ENCODE measurements around the gene CD37. TPM values are rescaled to one million over a fixed set of nuclear protein-coding genes. Genes with fewer than 3 reads are reported as not detected.
"Not testable (repeated sequence)": the region's sequence is repeated elsewhere in the genome, so short reads cannot be mapped to it uniquely, and the experiment has no call there.

The CD37 gene
- 22.1 TPM for total RNA-seq

GRCh38 chr19:49335071-49335783 lies at the start of gene CD37:
TSS of gene CD37 (plus strand) at chr19:49335406. CDS start at chr19:49335541, 135 bp downstream.
- intact Hi-C loops (cut with DNase I): no loop called here
- Histone ChIP-seq H3K27me3 (no peaks in the 10 kb centered on the region), H3K4me3 (peak within 1 kb of the TSS in 1 of 2 donors; percentile 34), H3K36me3 (no peaks in the 10 kb centered on the region), H3K27ac (peak within 1 kb of the TSS; percentile 31), H3K4me1 (peaks cover 26% of the 10 kb centered on the region), H3K9me3 (no peaks in the 10 kb centered on the region)
- TF ChIP-seq POLR2AphosphoS5 (IDR thresholded peaks at IDR 0.05; ENCODE audit: insufficient read depth in 1 of 2, low read depth in 1 of 2): no peak
- no peak for TF ChIP-seq CTCF (IDR thresholded peaks at IDR 0.05)
- no peak for TF ChIP-seq POLR2A (IDR thresholded peaks at IDR 0.05)
- DNase-seq (ENCODE audit: extremely low spot score in 2 of 2): peak in 1 of 2 donors; percentile 81

GRCh38 chr19:49287141-49287770 lies 48.0 kb upstream of the CD37 start:
- no peaks in the 10 kb centered on the region for H3K27me3 ChIP-seq
- H3K9me3 ChIP-seq: no peaks in the 10 kb centered on the region
- DNase-seq (ENCODE audit: extremely low spot score in 2 of 2): no peak
- no peak for TF ChIP-seq CTCF (IDR thresholded peaks at IDR 0.05)
- no peak for TF ChIP-seq POLR2AphosphoS5 (IDR thresholded peaks at IDR 0.05; ENCODE audit: insufficient read depth in 1 of 2, low read depth in 1 of 2)
- no peak for TF ChIP-seq POLR2A (IDR thresholded peaks at IDR 0.05)
- H3K4me1 ChIP-seq: no peaks in the 10 kb centered on the region
- H3K4me3 ChIP-seq: no peak overlapping the region
- intact Hi-C loops (cut with DNase I): no loop called here
- no peaks in the 10 kb centered on the region for H3K36me3 ChIP-seq
- no peak overlapping the region for H3K27ac ChIP-seq

GRCh38 chr19:49288205-49288604 lies 47.0 kb upstream of the CD37 start:
- H3K4me1 ChIP-seq; H3K27me3 ChIP-seq; H3K27ac ChIP-seq; intact Hi-C loops (cut with DNase I); H3K4me3 ChIP-seq; H3K36me3 ChIP-seq; H3K9me3 ChIP-seq; DNase-seq (ENCODE audit: extremely low spot score in 2 of 2): not testable (repeated sequence)

- intact Hi-C loops (cut with DNase I); H3K9me3 ChIP-seq: not testable (repeated sequence)
Measured at GRCh38 chr19:49289286-49289685, 45.9 kb upstream of the CD37 start.

GRCh38 chr19:49290517-49290916 lies 44.7 kb upstream of the CD37 start:
- TF ChIP-seq POLR2A (IDR thresholded peaks at IDR 0.05) (no peak), CTCF (IDR thresholded peaks at IDR 0.05) (no peak), POLR2AphosphoS5 (IDR thresholded peaks at IDR 0.05; ENCODE audit: insufficient read depth in 1 of 2, low read depth in 1 of 2) (no peak)
- H3K36me3 ChIP-seq: no peaks in the 10 kb centered on the region
- H3K4me1 ChIP-seq: no peaks in the 10 kb centered on the region
- H3K4me3 ChIP-seq: no peak overlapping the region
- intact Hi-C loops (cut with DNase I): no loop called here
- DNase-seq (ENCODE audit: extremely low spot score in 2 of 2): no peak
- H3K27me3 ChIP-seq: no peaks in the 10 kb centered on the region
- H3K27ac ChIP-seq: no peak overlapping the region
- H3K9me3 ChIP-seq: no peaks in the 10 kb centered on the region

More at GRCh38 chr19:49289286-49289685, 45.9 kb upstream of the CD37 start:
- not testable (repeated sequence) for H3K36me3 ChIP-seq; H3K4me1 ChIP-seq; DNase-seq (ENCODE audit: extremely low spot score in 2 of 2); H3K27me3 ChIP-seq; H3K4me3 ChIP-seq; H3K27ac ChIP-seq

GRCh38 chr19:49294401-49294800 lies 40.8 kb upstream of the CD37 start:
- TF ChIP-seq POLR2A (IDR thresholded peaks at IDR 0.05) (no peak), CTCF (IDR thresholded peaks at IDR 0.05) (no peak)
- intact Hi-C loops (cut with DNase I): no loop called here
- Histone ChIP-seq H3K4me1 (no peaks in the 10 kb centered on the region), H3K4me3 (no peak overlapping the region), H3K9me3 (no peaks in the 10 kb centered on the region), H3K36me3 (no peaks in the 10 kb centered on the region), H3K27ac (no peak overlapping the region), H3K27me3 (no peaks in the 10 kb centered on the region)
- DNase-seq (ENCODE audit: extremely low spot score in 2 of 2): no peak
